Activated CD4-positive, alpha-beta T cell treated with anti-CD3 and anti-CD28 coated beads, Interleukin-2, amount 10 ng/mL, durations not matched to agents 24 days and 14 days (primary cell): ENCODE results near the gene ASB11. TPM values are rescaled to one million over a fixed set of nuclear protein-coding genes. Genes with fewer than 3 reads are reported as not detected.

ENCODE experiments used
- DNase-seq: peaks from one replicate; pipeline ENCODE4 v3.0.0; 2022
- H3K27ac Mint-ChIP-seq: one replicate; pipeline ENCODE4 v1.8.0; 2022; ENCODE audit warnings: mild to moderate bottlenecking, mixed read lengths
- H3K27me3 Mint-ChIP-seq: one replicate; pipeline ENCODE4 v1.8.0; 2022; ENCODE audit warnings: mixed read lengths
- H3K36me3 Mint-ChIP-seq: one replicate; pipeline ENCODE4 v1.8.0; 2022; ENCODE audit warnings: low read depth, mild to moderate bottlenecking, mixed read lengths
- H3K4me1 Mint-ChIP-seq: one replicate; pipeline ENCODE4 v1.8.0; 2021; ENCODE audit warnings: mixed read lengths
- H3K4me3 Mint-ChIP-seq: one replicate; pipeline ENCODE4 v1.8.0; 2022; ENCODE audit warnings: mild to moderate bottlenecking, moderate library complexity, mixed read lengths
- H3K9me3 Mint-ChIP-seq: one replicate; pipeline ENCODE4 v1.8.0; 2021; ENCODE audit warnings: mixed read lengths
- intact Hi-C: fragments of 100-400 bp; cut with micrococcal nuclease; formaldehyde crosslinking; loops from one replicate; pipeline ENCODE4 v1.15.1; 2023
- total RNA-seq: library from RNA; stranded (reverse); gene quantifications from 2 replicates; pipeline ENCODE4 v1.2.3, GENCODE V29; 2022

Gene ASB11
- total RNA-seq, 1 donor from 2014 or later: not detected

- DNase-seq: no peak
- intact Hi-C loops: no loop called here
- no peaks in the 10 kb centered on the region for H3K4me1 Mint-ChIP-seq
- peaks cover 8% of the 10 kb centered on the region for H3K27me3 Mint-ChIP-seq
- H3K36me3 Mint-ChIP-seq: no peaks in the 10 kb centered on the region
- no peak overlapping the region for H3K4me3 Mint-ChIP-seq
- H3K9me3 Mint-ChIP-seq: peaks cover 4% of the 10 kb centered on the region
- H3K27ac Mint-ChIP-seq: no peak overlapping the region
Measured at GRCh38 chrX:15236146-15236545, 79.3 kb downstream of the ASB11 start.

- DNase-seq: no peak
- H3K27ac Mint-ChIP-seq: no peak overlapping the region
- no peaks in the 10 kb centered on the region for H3K4me1 Mint-ChIP-seq
- no peak overlapping the region for H3K4me3 Mint-ChIP-seq
- peaks cover 8% of the 10 kb centered on the region for H3K27me3 Mint-ChIP-seq
- peaks cover 4% of the 10 kb centered on the region for H3K9me3 Mint-ChIP-seq
- no peaks in the 10 kb centered on the region for H3K36me3 Mint-ChIP-seq
- intact Hi-C loops: no loop called here
Measured at GRCh38 chrX:15235001-15235400, 80.4 kb downstream of the ASB11 start.

DNA sequence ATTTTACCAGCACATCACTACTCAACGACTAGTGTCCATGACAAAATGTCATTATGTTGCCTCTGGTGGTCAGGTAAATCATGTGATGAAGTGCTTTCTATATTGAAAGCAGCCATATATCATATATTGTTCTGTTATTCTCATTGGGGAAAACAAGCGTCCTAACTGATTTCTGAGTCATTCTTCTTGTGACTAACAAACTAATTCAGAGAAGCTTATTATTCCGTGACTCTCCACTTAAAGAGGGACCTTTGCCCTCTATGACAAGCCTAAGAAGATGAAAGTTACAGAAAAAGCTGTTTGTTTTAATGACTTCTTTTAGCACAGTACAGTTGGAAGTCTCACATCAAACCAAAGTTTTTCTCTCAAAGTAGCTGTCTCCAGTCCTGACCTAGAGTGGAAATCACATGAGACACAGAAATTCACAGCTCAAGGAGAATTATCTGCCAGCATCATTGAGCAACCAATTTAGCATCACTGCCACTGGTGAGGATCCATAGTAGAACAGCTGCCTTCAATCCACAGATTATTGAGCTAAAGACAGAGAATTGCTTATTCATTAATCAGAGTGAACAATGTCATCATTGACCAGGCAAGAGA is 81.9 kb downstream of the ASB11 start:
- Mint-ChIP-seq H3K36me3 (no peaks in the 10 kb centered on the region), H3K27ac (no peak overlapping the region), H3K9me3 (peaks cover 4% of the 10 kb centered on the region), H3K27me3 (peaks cover 8% of the 10 kb centered on the region), H3K4me1 (no peaks in the 10 kb centered on the region), H3K4me3 (no peak overlapping the region)
- DNase-seq: no peak
- intact Hi-C loops: no loop called here

Other genes starting within 250 kb of the ASB11 start
- 0.24 and 0.33 TPM in 2 replicates for gene ASB9, start 45.6 kb downstream of the ASB11 start, total RNA-seq
- gene PIGA, start 19.9 kb upstream of the ASB11 start, total RNA-seq: 29.4 and 33.9 TPM in 2 replicates
- gene VEGFD, start 68.8 kb upstream of the ASB11 start, total RNA-seq: not detected in 2 replicates
- gene PIR, start 177.7 kb upstream of the ASB11 start, total RNA-seq: 3.1 and 4.2 TPM in 2 replicates
- gene BMX, start 185.2 kb upstream of the ASB11 start, total RNA-seq: not detected in 2 replicates